Activated T-cell treated with anti-CD3 and anti-CD28 coated beads, Interleukin-2, amount 50 U/mL, for 4 hours (primary cell): ENCODE results near the gene DAP. TPM values are rescaled to one million over a fixed set of nuclear protein-coding genes. Genes with fewer than 3 reads are reported as not detected.

Experiments used
- ATAC-seq, 2 donors: fragments of 200-7000 bp; cut with Tn5 transposase; one replicate each; pipeline ENCODE4 v1.10.0; 2021
- DNase-seq: peaks from one replicate; pipeline ENCODE4 v3.0.0-alpha.2; 2020
- H3K27me3 Mint-ChIP-seq: one replicate; pipeline ENCODE4 v1.8.0; 2021; ENCODE audit warnings: low read depth, mixed read lengths
- H3K36me3 Mint-ChIP-seq: one replicate; pipeline ENCODE4 v1.8.0; 2022; ENCODE audit warnings: mixed read lengths; ENCODE audit not compliant: insufficient read depth
- H3K4me1 Mint-ChIP-seq: one replicate; pipeline ENCODE4 v1.8.0; 2021; ENCODE audit warnings: low read depth, mixed read lengths
- H3K4me3 Mint-ChIP-seq: one replicate; pipeline ENCODE4 v1.8.0; 2021; ENCODE audit warnings: mild to moderate bottlenecking, moderate library complexity, mixed read lengths
- H3K9me3 Mint-ChIP-seq: one replicate; pipeline ENCODE4 v1.8.0; 2021; ENCODE audit warnings: mixed read lengths
- total RNA-seq, 3 donors: library from RNA; stranded (reverse); gene quantifications; one replicate each; pipeline ENCODE4 v1.2.1, GENCODE V29; 2021

Gene DAP
- total RNA-seq, 3 donors from 2014 or later: 40.2 to 46.1 (median 42.7) TPM

DNA sequence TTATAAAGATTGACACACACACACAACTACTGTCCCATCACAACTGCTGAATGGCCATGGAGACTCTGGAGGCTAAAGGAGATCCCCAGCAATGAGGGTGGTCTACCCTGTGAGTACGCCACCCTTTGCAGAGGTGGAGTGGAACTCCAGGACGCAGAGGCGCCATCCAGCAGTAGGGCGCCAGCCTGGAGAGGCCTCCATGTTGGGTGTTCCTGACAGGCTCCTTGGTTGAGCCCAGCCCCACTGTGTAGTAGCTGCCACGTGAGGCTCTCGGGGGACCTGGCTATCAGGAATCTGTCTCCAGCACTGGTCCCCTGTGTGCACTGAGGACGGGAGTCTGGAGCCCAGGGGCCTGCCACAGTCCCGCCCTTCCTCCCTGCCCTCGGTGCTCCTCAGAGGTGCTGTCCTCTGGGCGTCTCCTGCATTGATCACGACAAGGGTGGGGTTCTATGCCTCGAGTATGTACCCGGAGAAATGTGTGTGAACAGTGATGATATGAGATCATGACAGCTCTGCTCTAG, 72.3 kb downstream of the DAP start:
- H3K9me3 Mint-ChIP-seq: no peaks in the 10 kb centered on the region
- no peak for ATAC-seq
- peaks cover 6% of the 10 kb centered on the region for H3K4me1 Mint-ChIP-seq
- no peak overlapping the region for H3K4me3 Mint-ChIP-seq
- H3K27me3 Mint-ChIP-seq: no peaks in the 10 kb centered on the region
- no peak for DNase-seq
- H3K36me3 Mint-ChIP-seq: peaks cover 20% of the 10 kb centered on the region

DNA sequence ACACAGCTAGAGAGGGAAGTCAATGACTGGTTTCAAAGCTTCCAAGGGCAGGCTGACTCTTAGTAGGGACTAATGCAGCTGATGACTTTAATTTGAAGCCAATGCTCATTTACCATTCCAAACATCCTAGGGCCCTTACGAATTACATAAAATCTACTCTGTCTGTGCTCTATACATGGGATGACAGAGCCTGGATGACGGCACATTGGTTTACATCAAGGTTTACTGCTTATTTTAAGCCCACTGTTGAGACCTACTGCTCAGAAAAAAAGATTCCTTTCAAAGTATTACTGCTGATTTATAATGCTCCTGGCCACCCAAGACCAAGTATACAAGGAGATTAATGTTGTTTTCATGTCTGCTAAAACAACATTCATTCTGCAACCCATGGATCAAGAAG, 74.1 kb downstream of the DAP start:
- no peak overlapping the region for H3K4me3 Mint-ChIP-seq
- H3K27me3 Mint-ChIP-seq: no peaks in the 10 kb centered on the region
- H3K36me3 Mint-ChIP-seq: peaks cover 22% of the 10 kb centered on the region
- ATAC-seq (no peak), DNase-seq (no peak)
- no peaks in the 10 kb centered on the region for H3K9me3 Mint-ChIP-seq
- H3K4me1 Mint-ChIP-seq: peaks cover 6% of the 10 kb centered on the region

DNA sequence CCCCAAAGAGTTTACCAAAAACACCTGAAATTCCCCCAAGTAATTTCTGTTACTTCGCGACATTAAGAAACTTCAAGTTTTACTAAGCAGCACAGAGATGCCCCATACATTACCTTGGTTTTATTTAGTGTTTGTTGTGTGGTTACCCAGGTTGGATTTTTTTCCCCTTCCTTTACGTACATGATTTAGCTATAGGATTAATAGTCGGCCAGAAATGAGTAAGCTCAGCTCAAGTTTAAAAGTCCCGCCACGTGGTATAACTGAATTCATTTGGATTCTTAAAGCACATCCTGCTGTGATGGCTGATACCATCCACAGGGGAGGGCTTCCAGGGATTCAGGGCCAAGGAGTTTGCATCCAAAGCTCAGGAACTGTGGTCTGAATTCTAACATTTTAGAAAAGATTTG, 75.9 kb downstream of the DAP start:
- peaks cover 24% of the 10 kb centered on the region for H3K36me3 Mint-ChIP-seq
- H3K9me3 Mint-ChIP-seq: no peaks in the 10 kb centered on the region
- ATAC-seq: peak in 1 of 2 donors; percentile 28

DNA sequence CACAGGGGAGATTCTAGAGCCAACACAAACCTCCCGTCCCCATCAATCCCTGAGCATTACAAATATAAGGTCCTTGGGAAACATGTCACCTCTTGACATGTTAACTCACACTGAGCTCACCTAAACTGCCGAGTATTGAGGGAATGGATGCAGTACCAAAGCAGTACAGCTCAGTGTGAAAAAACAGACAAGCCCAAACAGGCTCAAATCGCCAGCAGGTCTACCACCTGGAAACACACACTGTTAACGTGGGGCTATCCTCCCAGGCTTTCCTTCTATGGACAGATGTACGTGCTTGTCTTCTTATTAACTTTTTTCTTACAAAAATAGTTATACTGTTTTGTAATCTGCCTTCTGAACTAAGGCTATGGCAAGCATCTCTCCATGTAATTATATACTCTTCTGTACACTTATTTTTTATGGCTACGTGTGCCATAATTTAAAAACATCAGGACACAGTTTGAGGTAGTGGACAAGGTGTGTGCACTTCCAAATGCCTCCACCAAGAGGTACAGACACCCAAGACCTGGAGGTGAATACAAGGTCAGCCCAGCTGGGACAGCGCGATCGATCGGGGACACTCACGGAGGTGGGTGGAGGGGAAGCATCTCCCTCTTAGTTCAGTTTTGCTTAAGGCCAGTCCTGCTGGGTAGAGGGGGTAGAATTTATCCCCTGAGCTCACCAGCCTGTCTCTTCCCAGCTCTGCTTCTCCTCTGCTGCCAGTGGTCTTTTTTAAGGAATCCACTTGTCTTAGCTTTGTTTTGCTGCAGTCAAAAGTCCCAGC, 76.5 kb downstream of the DAP start:
- ATAC-seq (no peak), DNase-seq (no peak)
- H3K4me1 Mint-ChIP-seq: peaks cover 6% of the 10 kb centered on the region
- no peaks in the 10 kb centered on the region for H3K9me3 Mint-ChIP-seq
- H3K4me3 Mint-ChIP-seq: no peak overlapping the region
- H3K36me3 Mint-ChIP-seq: peaks cover 29% of the 10 kb centered on the region
- H3K27me3 Mint-ChIP-seq: no peaks in the 10 kb centered on the region

More for the DNA sequence above, 75.9 kb downstream of the DAP start:
- no peaks in the 10 kb centered on the region for H3K27me3 Mint-ChIP-seq
- no peak for DNase-seq
- H3K4me3 Mint-ChIP-seq: no peak overlapping the region
- peaks cover 6% of the 10 kb centered on the region for H3K4me1 Mint-ChIP-seq

DNA sequence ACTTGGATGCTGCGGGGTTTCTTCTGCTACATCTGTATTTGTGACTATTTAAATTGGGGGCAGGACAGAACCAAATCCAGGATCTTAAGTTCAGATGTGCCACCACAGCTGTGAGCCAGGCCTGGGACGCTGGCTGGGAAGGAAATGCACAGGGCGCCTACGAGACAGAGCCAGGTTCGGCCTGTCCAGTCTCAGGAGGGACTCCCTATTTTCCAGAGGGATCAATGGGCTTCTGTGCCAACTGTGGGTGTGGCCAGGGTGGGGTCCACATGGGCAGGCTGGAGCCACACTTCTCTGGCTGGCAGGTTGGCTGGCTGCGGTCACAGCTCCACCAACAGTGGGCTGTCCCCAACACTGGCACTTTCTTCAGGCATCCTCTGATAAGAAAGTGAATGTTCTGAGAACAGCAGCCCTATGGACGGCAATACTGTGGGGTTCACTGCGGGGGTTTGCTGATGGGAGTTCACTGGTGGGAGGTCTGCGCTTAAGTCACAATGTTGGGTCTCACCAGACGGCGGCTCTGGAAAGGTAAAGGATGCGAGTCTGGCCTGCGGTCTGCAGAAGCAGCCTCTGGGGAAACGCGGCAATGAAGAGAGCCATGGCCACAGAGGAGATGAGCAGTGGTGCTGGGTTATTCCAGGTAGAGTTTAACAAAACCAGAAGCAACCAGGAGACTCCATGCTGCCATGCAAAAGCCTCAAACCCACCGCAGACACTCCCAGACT, 78.1 kb downstream of the DAP start:
- H3K36me3 Mint-ChIP-seq: peaks cover 31% of the 10 kb centered on the region

DNA sequence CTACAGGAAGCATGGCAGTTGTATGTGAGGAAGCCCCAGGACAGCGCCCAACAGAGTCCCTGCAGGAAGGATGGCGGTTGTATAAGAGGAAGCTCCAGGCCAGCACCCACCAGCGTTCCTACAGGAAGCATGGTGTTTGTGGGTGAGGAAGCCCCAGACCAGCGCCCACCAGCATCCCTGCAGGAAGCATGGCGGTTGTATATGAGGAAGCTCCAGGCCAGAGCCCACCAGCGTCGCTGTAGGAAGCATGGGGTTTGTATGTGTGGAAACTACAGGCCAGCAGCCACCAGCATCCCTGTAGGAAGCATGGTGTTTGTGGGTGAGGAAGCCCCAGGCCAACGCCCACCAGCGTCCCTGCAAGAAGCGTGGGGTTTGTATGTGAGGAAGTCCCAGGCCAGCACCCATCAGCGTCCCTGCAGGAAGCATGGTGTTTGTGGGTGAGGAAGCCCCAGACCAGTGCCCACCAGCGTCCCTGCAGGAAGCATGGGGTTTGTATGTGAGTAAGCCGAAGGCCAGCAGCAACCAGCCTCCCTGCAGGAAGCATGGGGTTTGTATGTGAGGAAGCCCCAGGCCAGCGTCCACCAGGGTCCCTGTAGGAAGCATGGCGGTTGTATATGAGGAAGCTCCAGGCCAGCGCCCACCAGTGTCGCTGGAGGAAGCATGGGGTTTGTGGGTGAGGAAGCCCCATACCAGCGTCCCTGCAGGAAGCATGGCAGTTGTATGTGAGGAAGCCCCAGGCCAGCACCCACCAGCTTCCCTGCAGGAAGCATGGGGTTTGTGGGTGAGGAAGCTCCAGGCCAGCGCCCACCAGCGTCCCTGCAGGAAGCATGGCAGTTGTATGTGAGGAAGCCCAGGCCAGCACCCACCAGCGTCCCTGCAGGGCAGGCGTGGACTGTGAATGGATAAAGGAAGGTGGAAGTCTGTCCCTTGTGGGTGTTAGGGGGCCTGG, 79.0 kb downstream of the DAP start:
- Mint-ChIP-seq H3K27me3 (no peaks in the 10 kb centered on the region), H3K4me3 (no peak overlapping the region), H3K9me3 (peaks cover 11% of the 10 kb centered on the region), H3K36me3 (peaks cover 37% of the 10 kb centered on the region), H3K4me1 (peaks cover 6% of the 10 kb centered on the region)
- ATAC-seq: no peak
- no peak for DNase-seq

More for the DNA sequence above, 78.1 kb downstream of the DAP start:
- H3K9me3 Mint-ChIP-seq: peaks cover 1% of the 10 kb centered on the region
- H3K4me3 Mint-ChIP-seq: no peak overlapping the region
- H3K4me1 Mint-ChIP-seq: peaks cover 6% of the 10 kb centered on the region
- no peak for DNase-seq
- ATAC-seq: no peak
- H3K27me3 Mint-ChIP-seq: no peaks in the 10 kb centered on the region

DNA sequence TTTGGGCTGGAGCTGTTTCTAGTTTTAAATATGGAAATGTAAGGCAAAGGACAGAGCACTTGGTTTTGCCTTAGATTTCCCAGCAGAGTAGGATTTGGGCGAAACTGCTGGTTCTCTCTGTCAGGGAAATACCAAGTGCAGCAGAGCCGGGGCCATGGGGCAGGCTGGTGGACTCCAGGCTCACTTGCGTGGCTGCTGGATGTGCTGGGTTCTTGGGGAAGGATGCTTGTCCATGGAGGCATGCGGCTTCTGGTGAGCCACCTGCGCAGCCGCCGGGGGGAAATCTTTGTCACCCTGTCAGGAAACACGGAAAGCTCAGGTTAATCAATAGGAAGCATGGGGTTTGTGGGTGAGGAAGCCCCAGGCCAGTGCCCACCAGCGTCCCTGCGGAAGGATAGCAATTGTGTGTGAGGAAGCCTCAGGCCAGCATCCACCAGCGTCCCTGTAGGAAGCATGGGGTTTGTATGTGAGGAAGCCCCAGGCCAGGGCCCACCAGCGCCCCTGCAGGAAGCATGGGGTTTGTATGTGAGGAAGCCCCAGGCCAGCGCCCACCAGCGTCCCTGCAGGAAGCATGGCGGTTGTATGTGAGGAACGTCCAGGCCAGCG, 80.1 kb downstream of the DAP start:
- DNase-seq (no peak), ATAC-seq (no peak)
- peaks cover 6% of the 10 kb centered on the region for H3K4me1 Mint-ChIP-seq
- peaks cover 12% of the 10 kb centered on the region for H3K9me3 Mint-ChIP-seq
- H3K4me3 Mint-ChIP-seq: no peak overlapping the region
- no peaks in the 10 kb centered on the region for H3K27me3 Mint-ChIP-seq
- peaks cover 38% of the 10 kb centered on the region for H3K36me3 Mint-ChIP-seq

DNA sequence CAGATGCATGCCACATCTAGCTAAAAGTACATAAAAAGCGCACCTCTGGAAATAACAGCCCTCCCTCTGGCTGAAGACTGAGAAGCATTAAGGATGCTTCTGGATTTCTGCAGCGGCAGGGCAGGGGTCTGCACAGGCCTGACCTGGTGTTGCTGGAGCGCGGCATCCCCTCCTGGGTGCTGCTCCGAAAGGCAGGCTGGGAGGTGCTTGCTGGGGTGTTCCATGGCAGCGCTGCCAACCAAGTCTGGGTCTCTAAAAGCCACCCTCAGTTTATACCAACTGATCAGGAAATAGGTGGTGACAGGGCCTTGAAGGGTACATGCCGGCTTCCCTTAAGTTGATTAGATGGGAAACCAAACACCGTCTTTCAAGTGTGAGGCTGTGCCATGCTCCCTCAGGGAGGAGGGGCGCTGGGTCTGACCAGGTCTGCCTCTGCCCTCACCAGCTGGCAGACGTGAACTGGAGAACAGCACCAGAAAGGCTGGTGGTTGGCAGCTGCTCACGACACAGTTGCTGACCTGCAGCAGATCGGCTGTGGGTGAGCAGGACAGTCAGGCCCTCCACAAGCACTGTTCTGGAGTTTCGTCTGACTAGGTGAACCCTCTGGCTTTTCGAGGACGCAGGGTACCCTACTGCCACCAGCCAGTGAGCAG, 81.6 kb downstream of the DAP start:
- H3K36me3 Mint-ChIP-seq: peaks cover 35% of the 10 kb centered on the region
- H3K27me3 Mint-ChIP-seq: no peaks in the 10 kb centered on the region

DNA sequence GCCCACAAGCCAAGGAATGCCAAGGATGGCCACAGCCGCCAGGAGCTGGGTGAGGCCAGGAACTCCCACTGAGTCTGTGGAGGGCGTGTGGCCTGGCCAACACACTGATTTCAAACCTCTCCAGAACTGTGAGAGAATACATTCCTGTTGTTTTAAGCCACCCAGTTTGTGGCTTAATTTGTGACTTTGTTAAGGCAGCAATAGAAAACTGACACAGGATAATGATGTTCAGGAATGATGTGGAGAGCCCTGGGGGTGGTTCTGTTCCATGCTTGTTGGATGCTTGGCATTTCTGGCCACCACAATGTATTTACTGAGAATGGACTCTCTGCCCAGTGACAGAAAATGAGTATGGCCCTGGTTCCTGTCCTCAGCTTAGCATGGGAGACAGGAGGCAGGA, 82.8 kb downstream of the DAP start:
- Mint-ChIP-seq H3K4me1 (no peaks in the 10 kb centered on the region), H3K36me3 (peaks cover 33% of the 10 kb centered on the region), H3K27me3 (no peaks in the 10 kb centered on the region), H3K4me3 (no peak overlapping the region), H3K9me3 (peaks cover 12% of the 10 kb centered on the region)
- DNase-seq (no peak), ATAC-seq (no peak)

More for the DNA sequence above, 81.6 kb downstream of the DAP start:
- Mint-ChIP-seq H3K4me1 (no peaks in the 10 kb centered on the region), H3K9me3 (peaks cover 12% of the 10 kb centered on the region), H3K4me3 (no peak overlapping the region)
- ATAC-seq (no peak), DNase-seq (no peak)

DNA sequence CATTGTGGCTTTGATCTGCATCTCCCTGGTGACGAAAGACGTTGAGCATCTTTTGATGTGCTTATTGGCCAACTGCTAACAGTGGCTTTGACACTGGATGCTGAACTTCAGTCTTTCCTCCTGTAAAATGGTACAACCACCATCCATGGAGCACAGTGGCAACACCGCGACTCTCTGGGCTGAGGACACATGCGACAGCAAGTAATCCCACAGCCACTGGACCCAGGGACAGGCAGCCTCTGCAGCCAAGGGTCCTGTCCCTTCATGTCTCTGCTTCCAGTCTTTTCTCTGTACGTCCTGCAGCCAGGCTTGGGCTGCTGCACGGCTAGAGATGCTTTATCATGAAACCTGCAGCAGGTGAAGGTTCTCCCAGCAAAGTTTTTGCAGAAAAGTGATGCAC, 83.5 kb downstream of the DAP start:
- Mint-ChIP-seq H3K4me3 (no peak overlapping the region), H3K4me1 (no peaks in the 10 kb centered on the region), H3K27me3 (no peaks in the 10 kb centered on the region), H3K9me3 (peaks cover 12% of the 10 kb centered on the region), H3K36me3 (peaks cover 33% of the 10 kb centered on the region)
- DNase-seq (no peak), ATAC-seq (no peak)

DNA sequence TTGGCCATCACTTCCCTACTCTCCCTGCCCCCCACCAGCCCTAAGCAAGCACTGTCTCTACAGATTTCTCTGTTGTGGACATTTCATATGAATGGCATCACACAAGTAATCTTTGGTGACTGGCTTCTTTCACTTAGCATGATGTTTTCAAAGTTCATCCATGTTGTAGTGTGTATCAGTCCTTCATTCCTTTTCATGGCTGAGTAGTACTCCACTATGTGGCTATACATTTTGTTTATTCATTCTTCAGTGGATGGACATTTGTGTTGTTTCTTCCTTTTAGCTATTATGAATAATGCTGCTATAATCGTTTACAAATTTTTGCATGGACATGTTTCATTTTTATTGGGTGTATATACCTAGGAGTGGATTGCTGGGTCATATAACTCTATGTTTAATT, 84.1 kb downstream of the DAP start:
- H3K4me1 Mint-ChIP-seq: no peaks in the 10 kb centered on the region
- DNase-seq (no peak), ATAC-seq (no peak)
- H3K9me3 Mint-ChIP-seq: peaks cover 12% of the 10 kb centered on the region
- peaks cover 33% of the 10 kb centered on the region for H3K36me3 Mint-ChIP-seq
- H3K4me3 Mint-ChIP-seq: no peak overlapping the region
- no peaks in the 10 kb centered on the region for H3K27me3 Mint-ChIP-seq

DNA sequence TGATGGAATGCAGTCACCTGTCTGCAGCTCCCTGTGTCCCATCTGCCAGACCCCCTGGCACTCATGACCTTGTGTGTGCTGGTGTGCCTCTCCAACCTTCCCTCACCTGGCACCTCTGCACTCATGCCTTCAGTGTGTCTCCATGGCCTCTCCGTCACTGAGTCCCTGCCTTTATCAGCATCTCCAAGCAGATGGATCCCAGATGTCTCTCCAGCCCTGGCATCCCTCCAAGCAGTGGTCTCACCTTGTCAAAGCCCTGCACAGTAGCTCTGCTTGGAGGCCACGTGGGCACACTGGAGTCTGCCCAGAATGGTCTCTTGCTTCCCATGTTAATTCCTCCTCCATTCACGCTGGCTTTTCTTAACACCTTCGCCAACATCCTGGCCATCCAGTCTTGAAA, 84.8 kb downstream of the DAP start:
- Mint-ChIP-seq H3K4me1 (no peaks in the 10 kb centered on the region), H3K9me3 (peaks cover 12% of the 10 kb centered on the region), H3K4me3 (no peak overlapping the region), H3K27me3 (no peaks in the 10 kb centered on the region), H3K36me3 (peaks cover 33% of the 10 kb centered on the region)
- ATAC-seq (no peak), DNase-seq (no peak)

DNA sequence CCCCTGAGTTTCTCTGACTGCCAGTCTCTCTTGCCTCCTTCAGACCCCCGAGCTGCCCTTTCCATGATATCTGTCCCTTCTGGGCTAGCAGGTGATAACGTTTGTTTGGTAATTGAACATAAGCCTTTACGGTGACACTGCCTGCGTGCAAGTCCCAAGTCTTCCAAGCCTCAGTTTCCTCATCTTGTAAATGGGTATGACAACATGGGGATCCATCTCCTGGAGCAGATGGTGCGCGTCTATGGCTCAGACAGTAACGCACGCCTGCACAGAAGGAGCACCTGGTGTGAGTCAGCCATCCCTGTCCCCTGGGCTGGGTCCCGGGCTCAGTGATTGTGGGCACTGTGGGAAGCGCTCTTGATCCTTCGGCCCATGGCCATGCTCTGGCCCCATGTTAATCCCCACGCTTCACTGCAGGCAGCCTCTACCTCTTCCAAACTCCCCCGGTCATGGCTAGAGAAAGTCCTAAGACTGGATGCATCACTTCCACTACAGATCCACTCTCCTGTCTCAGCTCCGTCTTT, 85.8 kb downstream of the DAP start:
- H3K9me3 Mint-ChIP-seq: peaks cover 12% of the 10 kb centered on the region
- no peak overlapping the region for H3K4me3 Mint-ChIP-seq
- no peaks in the 10 kb centered on the region for H3K27me3 Mint-ChIP-seq
- H3K36me3 Mint-ChIP-seq: peaks cover 25% of the 10 kb centered on the region
- H3K4me1 Mint-ChIP-seq: no peaks in the 10 kb centered on the region
- DNase-seq (no peak), ATAC-seq (no peak)
